K562 (cell line): Measurements from ENCODE around the gene RHOF. TPM values are rescaled to one million over a fixed set of nuclear protein-coding genes. Genes with fewer than 3 reads are reported as not detected.

Experiments used
- CBFA2T2 ChIP-seq: fragments of 450-650 bp; conservative IDR thresholded peaks from 2 replicates; pipeline ENCODE4 v1.6.1; 2017; ENCODE audit warnings: mild to moderate bottlenecking
- ERF ChIP-seq: fragments of 450-650 bp; formaldehyde crosslinking; IDR thresholded peaks from 2 replicates; pipeline ENCODE4 v1.4.0; 2020; ENCODE audit warnings: mild to moderate bottlenecking, mixed read lengths
- ETV5 ChIP-seq: sonication (generic); formaldehyde crosslinking; IDR thresholded peaks from 2 replicates; pipeline ENCODE4 v1.4.0; 2020; ENCODE audit warnings: low read depth, mild to moderate bottlenecking, missing genetic modification reagents
- GATA2 ChIP-seq: sonication (generic); formaldehyde crosslinking; IDR thresholded peaks from 2 replicates; pipeline ENCODE4 v1.4.0; 2020; ENCODE audit warnings: mild to moderate bottlenecking, missing genetic modification reagents
- HDAC1 ChIP-seq, 2 experiments: fragments of 450-650 bp; IDR thresholded peaks; 2 replicates each; pipeline ENCODE4 v1.6.1; 2016 to 2017; ENCODE audit warnings: inconsistent platforms in 1 of 2, mild to moderate bottlenecking in 1 of 2, moderate library complexity in 1 of 2
- HNRNPH1 ChIP-seq: fragments of 200-400 bp; formaldehyde crosslinking; optimal IDR thresholded peaks from 2 replicates; pipeline ENCODE3; 2017; ENCODE audit warnings: low read depth, mild to moderate bottlenecking, low read length, moderate library complexity
- HSF4 ChIP-seq: fragments of 250-450 bp; sonication (Bioruptor Pico); IDR thresholded peaks from 2 replicates; pipeline ENCODE4 v2.1.2; 2022; ENCODE audit warnings: mild to moderate bottlenecking, moderate library complexity, borderline replicate concordance
- JUNB ChIP-seq: fragments of 450-650 bp; formaldehyde crosslinking; conservative IDR thresholded peaks from 2 replicates; pipeline ENCODE4 v1.4.0; 2020; ENCODE audit warnings: mild to moderate bottlenecking
- KLF13 ChIP-seq: fragments of 450-650 bp; IDR thresholded peaks from 2 replicates; pipeline ENCODE4 v1.6.1; 2016; ENCODE audit warnings: missing genetic modification characterization, low read depth, mild to moderate bottlenecking, missing compliant biosample characterization, moderate library complexity, borderline replicate concordance
- KLF16 ChIP-seq: IDR thresholded peaks from 2 replicates; pipeline ENCODE4 v1.6.1; 2016; ENCODE audit warnings: antibody characterized with exemption
- PHF20 ChIP-seq: fragments of 450-650 bp; IDR thresholded peaks from 2 replicates; pipeline ENCODE4 v1.6.1; 2018; ENCODE audit not compliant: partially characterized antibody
- POLR3A ChIP-seq: IDR thresholded peaks from 2 replicates; pipeline ENCODE4 v1.6.1; 2011; ENCODE audit warnings: borderline replicate concordance, mild to moderate bottlenecking, moderate library complexity; ENCODE audit not compliant: insufficient read length, insufficient read depth; ENCODE audit errors: extremely low read depth
- RAD21 ChIP-seq, 2 experiments: fragments of 250-450 bp in 1 of 2; fragments of 450-650 bp in 1 of 2; sonication (Bioruptor Pico) in 1 of 2; formaldehyde crosslinking in 1 of 2; IDR thresholded peaks in 1 of 2; conservative IDR thresholded peaks in 1 of 2; 2 replicates each; pipeline versions ENCODE4 v1.4.0 to v1.8.0; 2020 to 2022; ENCODE audit warnings: mild to moderate bottlenecking in 2 of 2, moderate library complexity in 1 of 2
- RNF2 ChIP-seq: sonication (generic); IDR thresholded peaks from 2 replicates; pipeline ENCODE4 v1.6.1; 2016
- SIN3B ChIP-seq: fragments of 450-650 bp; IDR thresholded peaks from 2 replicates; pipeline ENCODE4 v1.6.1; 2017; ENCODE audit warnings: low read depth, mild to moderate bottlenecking, moderate library complexity
- SIRT6 ChIP-seq: IDR thresholded peaks from one replicate; pipeline ENCODE4 v1.6.1; 2012; ENCODE audit warnings: low read depth, mild to moderate bottlenecking, control low read depth, inconsistent platforms, low read length, moderate library complexity
- TOE1 ChIP-seq, 2 experiments: fragments of 450-650 bp in 1 of 2; sonication (generic) in 1 of 2; formaldehyde crosslinking in 1 of 2; IDR thresholded peaks; 2 replicates each; pipeline versions ENCODE4 v1.7.1 to v1.8.0; 2016 to 2022; ENCODE audit warnings: borderline replicate concordance in 2 of 2, mild to moderate bottlenecking in 2 of 2, antibody characterized with exemption in 1 of 2, inconsistent platforms in 1 of 2, low read depth in 1 of 2, missing genetic modification reagents in 1 of 2, moderate library complexity in 1 of 2
- YBX1 ChIP-seq: fragments of 450-650 bp; IDR thresholded peaks from 2 replicates; pipeline ENCODE4 v1.7.1; 2016; ENCODE audit warnings: mild to moderate bottlenecking
- ZBTB1 ChIP-seq: sonication (generic); formaldehyde crosslinking; IDR thresholded peaks from 2 replicates; pipeline ENCODE4 v1.8.1; 2023; ENCODE audit warnings: missing genetic modification reagents, low read depth, mild to moderate bottlenecking, borderline replicate concordance
- ZNF12 ChIP-seq: sonication (generic); formaldehyde crosslinking; IDR thresholded peaks from 2 replicates; pipeline ENCODE4 v1.4.0; 2020; ENCODE audit warnings: mild to moderate bottlenecking, missing genetic modification reagents
- ZNF384 ChIP-seq: IDR thresholded peaks from 2 replicates; pipeline ENCODE4 v1.6.1; 2012; ENCODE audit warnings: low read depth, low read length, improper control_type of control experiment
- ZNF77 ChIP-seq: fragments of 250-450 bp; sonication (Bioruptor Pico); IDR thresholded peaks from 2 replicates; pipeline ENCODE4 v1.5.0; 2020
- ZNF79 ChIP-seq: fragments of 250-450 bp; sonication (Bioruptor Pico); IDR thresholded peaks from 2 replicates; pipeline ENCODE4 v1.4.0; 2020; ENCODE audit warnings: low read depth, mild to moderate bottlenecking, moderate library complexity
- polyA plus RNA-seq, 8 experiments: library from polyadenylated mRNA; depleted of rRNA in 4 of 8; stranded (reverse) in 5 of 8; unstranded in 3 of 8; fragments of >200 nt; fragmentation: Nextera tagmentation in 2 of 8; fragmentation: Illumina TruSeq in 1 of 8; extraction: Ambion mirVana in 2 of 8; extraction: Trizol in 1 of 8; gene quantifications; 2 replicates each; pipeline versions ENCODE4 v1.2.1 to v1.2.3, GENCODE V29; 2011 to 2014; ENCODE audit warnings: inconsistent platforms in 1 of 8, missing spikeins in 1 of 8
- total RNA-seq, 7 experiments: library from RNA; depleted of rRNA in 6 of 7; stranded (reverse); fragments of >200 nt in 6 of 7; fragmentation: Illumina TruSeq in 2 of 7; extraction: Trizol in 2 of 7; gene quantifications; 2 replicates each; pipeline versions ENCODE4 v1.2.1 to v1.2.3, GENCODE V29; 2011 to 2021; ENCODE audit warnings: low replicate concordance in 1 of 7
- TF ChIP-seq, protein P1 (sequence below): fragments of 450-650 bp; IDR thresholded peaks from 2 replicates; pipeline ENCODE4 v1.6.1; 2016
- TF ChIP-seq, protein P2 (sequence below): sonication (generic); formaldehyde crosslinking; IDR thresholded peaks from 2 replicates; pipeline ENCODE4 v1.9.0; 2022; ENCODE audit warnings: mild to moderate bottlenecking, missing genetic modification reagents
- TF ChIP-seq, protein P3 (sequence below): fragments of 450-650 bp; IDR thresholded peaks from 2 replicates; pipeline ENCODE4 v1.6.1; 2014; ENCODE audit warnings: low read depth, mild to moderate bottlenecking, moderate library complexity, borderline replicate concordance

Gene RHOF
- total and polyA plus RNA-seq, 9 of the 15 experiments (the other 6 are each of a cell fraction or from before 2014, with no cell fraction given), result 0.13 to 10.1 (median 4.0) TPM

DNA sequence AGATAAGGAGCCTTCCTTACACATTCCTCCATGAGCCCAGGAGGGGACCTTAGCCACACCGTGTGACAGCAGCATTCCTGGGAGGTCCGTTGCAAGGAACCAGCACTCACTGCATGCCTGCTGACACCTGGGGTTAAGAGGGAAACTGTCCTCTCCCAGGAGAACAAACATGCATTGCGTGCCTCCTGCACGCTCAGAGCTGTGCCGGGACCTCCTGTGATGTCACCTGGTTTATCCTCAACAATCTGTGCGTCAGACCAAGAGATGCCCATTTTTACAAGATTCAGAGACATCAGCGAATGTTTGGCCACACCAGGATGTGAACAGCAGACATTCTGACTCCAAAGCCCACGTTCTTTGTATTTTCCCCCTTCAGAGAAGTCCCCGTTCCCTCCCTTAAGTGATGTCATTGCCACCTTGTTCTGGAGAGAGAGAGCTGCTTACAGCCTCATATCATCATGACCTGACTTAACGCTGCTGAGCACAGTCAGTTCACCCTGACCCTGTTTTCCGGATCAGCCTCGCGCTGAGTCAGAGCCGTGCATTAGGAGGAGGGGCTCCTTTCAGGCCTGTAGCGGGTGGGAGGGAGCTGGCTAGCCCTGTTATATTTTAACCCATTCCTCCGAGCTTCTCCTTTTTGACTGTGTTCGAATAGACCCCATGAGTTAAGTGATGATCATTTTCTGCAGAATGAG is 44.8 kb downstream of the RHOF start (continued):
- TF ChIP-seq, protein P1, sequence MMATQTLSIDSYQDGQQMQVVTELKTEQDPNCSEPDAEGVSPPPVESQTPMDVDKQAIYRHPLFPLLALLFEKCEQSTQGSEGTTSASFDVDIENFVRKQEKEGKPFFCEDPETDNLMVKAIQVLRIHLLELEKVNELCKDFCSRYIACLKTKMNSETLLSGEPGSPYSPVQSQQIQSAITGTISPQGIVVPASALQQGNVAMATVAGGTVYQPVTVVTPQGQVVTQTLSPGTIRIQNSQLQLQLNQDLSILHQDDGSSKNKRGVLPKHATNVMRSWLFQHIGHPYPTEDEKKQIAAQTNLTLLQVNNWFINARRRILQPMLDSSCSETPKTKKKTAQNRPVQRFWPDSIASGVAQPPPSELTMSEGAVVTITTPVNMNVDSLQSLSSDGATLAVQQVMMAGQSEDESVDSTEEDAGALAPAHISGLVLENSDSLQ, result 0 out of 2 replicates have a peak, but pooled peaks have one; percentile 47
- TF ChIP-seq HDAC1 (IDR thresholded peaks at IDR 0.05), result peak in 1 of 2 experiments; percentile 54; a peak in 1 of 4 replicates
- TF ChIP-seq, protein P2, sequence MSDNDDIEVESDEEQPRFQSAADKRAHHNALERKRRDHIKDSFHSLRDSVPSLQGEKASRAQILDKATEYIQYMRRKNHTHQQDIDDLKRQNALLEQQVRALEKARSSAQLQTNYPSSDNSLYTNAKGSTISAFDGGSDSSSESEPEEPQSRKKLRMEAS, result peak; percentile 80
- TF ChIP-seq, protein P3, sequence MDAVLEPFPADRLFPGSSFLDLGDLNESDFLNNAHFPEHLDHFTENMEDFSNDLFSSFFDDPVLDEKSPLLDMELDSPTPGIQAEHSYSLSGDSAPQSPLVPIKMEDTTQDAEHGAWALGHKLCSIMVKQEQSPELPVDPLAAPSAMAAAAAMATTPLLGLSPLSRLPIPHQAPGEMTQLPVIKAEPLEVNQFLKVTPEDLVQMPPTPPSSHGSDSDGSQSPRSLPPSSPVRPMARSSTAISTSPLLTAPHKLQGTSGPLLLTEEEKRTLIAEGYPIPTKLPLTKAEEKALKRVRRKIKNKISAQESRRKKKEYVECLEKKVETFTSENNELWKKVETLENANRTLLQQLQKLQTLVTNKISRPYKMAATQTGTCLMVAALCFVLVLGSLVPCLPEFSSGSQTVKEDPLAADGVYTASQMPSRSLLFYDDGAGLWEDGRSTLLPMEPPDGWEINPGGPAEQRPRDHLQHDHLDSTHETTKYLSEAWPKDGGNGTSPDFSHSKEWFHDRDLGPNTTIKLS, result peak; percentile 75; the same call in 1 of the 2 replicates
- TF ChIP-seq ZNF384, result peak; percentile 5; the same call in 1 of the 2 replicates
- TF ChIP-seq SIRT6, result no peak
- TF ChIP-seq CBFA2T2, result no peak
- no peak for TF ChIP-seq ZNF79
- TF ChIP-seq TOE1 (IDR thresholded peaks at IDR 0.05; ENCODE audit: borderline replicate concordance), result peak; percentile 43; the same call in 1 of the 2 replicates
- no peak for TF ChIP-seq TOE1 (CRISPR knock-in tag; IDR thresholded peaks at IDR 0.05; ENCODE audit: borderline replicate concordance, low read depth)
- TF ChIP-seq RNF2, result peak; percentile 75
- TF ChIP-seq KLF13, result 0 out of 2 replicates have a peak, but pooled peaks have one; percentile 10
- TF ChIP-seq POLR3A, result no peak
- no peak for TF ChIP-seq RAD21 (CRISPR knock-in tag; conservative IDR thresholded peaks at IDR 0.05 in 1 of 2, IDR thresholded peaks at IDR 0.05 in 1 of 2)
- TF ChIP-seq ZBTB1 (CRISPR knock-in tag), result no peak
- TF ChIP-seq ZNF12 (CRISPR knock-in tag), result no peak
- no peak for TF ChIP-seq HSF4 (CRISPR knock-in tag)
- no peak for TF ChIP-seq JUNB (CRISPR knock-in tag)
- no peak for TF ChIP-seq HNRNPH1
- TF ChIP-seq ZNF77 (CRISPR knock-in tag), result no peak
- no peak for TF ChIP-seq KLF16
- no peak for TF ChIP-seq GATA2
- no peak for TF ChIP-seq ERF
- TF ChIP-seq YBX1, result no peak
- no peak for TF ChIP-seq PHF20
- TF ChIP-seq ETV5 (CRISPR knock-in tag), result no peak
- TF ChIP-seq SIN3B, result no peak
